Measurements from ENCODE around the gene CHCHD1. TPM values are rescaled to one million over a fixed set of nuclear protein-coding genes. Genes with fewer than 3 reads are reported as not detected.
A peak's percentile ranks its signal among the peaks of the same experiment; 100 is the strongest.

Gene CHCHD1
- total RNA-seq, 5 donors from 2014 or later (not counting 1 experiment from before 2014, with no cell fraction given): 6.3 to 17.5 (median 14.2) TPM

DNA sequence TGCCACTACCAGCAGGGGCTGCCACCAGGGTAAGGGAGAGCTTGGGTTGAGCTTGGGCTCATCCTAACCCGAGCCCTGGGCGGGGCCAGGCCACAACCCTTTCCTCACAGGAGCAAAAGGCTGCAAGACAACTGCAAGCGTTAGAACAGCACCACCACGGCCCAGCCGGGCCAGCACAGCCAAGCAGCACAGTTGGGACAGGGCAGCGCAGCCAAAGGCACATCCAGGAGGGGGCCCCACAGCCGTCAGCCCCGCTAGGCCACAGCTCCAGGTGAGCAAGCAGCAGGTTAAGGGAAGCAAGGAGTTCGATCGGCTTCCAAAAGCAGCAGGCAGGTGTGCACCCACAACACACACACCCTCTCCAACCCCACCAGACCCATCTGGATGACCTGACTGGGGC, 36.6 kb downstream of the CHCHD1 start:
- ChIA-PET CTCF (interaction anchor here in 1 of 2 donors (0.7 kb wide), 1 partner anchor 10 kb away, joined by 4 read pairs; no protein-coding TSS in a partner anchor), POLR2A (no interaction called here)
- DNase-seq (no peak), ATAC-seq (replicated peaks in 1 of 4) (no peak)
- Mint-ChIP-seq H3K27me3 (no peaks in the 10 kb centered on the region), H3K27ac (no peak overlapping the region), H3K4me3 (no peak overlapping the region), H3K36me3 (peaks cover 46% of the 10 kb centered on the region), H3K4me1 (peaks cover 0 to 5% (median 0%) of the 10 kb centered on the region in 3 donors), H3K9me3 (no peaks in the 10 kb centered on the region)
- Histone ChIP-seq H3K27ac (ENCODE audit: low read length) (no peak overlapping the region), H3K9me3 (no peaks in the 10 kb centered on the region), H3K36me3 (ENCODE audit: control insufficient read depth in 2 of 2, extremely low read depth in 1 of 2, insufficient read depth in 1 of 2, low read length in 1 of 2) (peaks cover 21 to 71% of the 10 kb centered on the region in 2 donors), H3K4me3 (ENCODE audit: control insufficient read depth in 1 of 2, extremely low read depth in 1 of 2, low read length in 1 of 2) (no peak overlapping the region), H3K4me1 (ENCODE audit: control insufficient read depth in 1 of 2, extremely low read depth in 1 of 2, insufficient read depth in 2 of 2, low read length in 2 of 2) (no peaks in the 10 kb centered on the region), H3K27me3 (replicated peaks in 1 of 2; ENCODE audit: control insufficient read depth in 2 of 2, extremely low read depth in 1 of 2, insufficient read depth in 2 of 2, low read length in 1 of 2) (no peaks in the 10 kb centered on the region)
- WGBS (ENCODE audit: insufficient coverage): 93% methylated on average over 8 of the region's 10 CpGs

DNA sequence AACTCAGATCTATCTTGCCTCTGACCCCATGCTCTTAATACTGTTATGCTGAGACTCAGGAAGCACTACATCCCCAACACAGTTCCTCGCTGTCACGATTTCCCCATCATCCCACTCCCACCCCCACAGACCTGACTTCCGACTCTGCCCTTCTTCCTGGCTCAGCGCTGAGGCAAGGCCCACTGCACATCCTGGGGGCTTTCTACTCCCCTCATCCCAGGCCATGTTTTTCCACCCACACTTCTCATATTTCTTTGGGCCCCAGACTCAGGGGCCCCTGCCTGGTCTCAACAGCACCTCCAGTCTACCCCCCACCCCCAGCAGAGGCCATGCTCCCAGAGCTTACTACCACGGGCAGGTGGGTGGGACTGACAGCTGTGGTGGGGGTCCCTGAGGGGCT, 37.2 kb downstream of the CHCHD1 start:
- Mint-ChIP-seq H3K9me3 (no peaks in the 10 kb centered on the region), H3K36me3 (peaks cover 42% of the 10 kb centered on the region), H3K27ac (peak overlapping the region in 1 of 2 donors; percentile 23), H3K4me3 (no peak overlapping the region), H3K27me3 (no peaks in the 10 kb centered on the region), H3K4me1 (no peaks in the 10 kb centered on the region)
- Histone ChIP-seq H3K4me1 (ENCODE audit: control insufficient read depth in 1 of 2, extremely low read depth in 1 of 2, insufficient read depth in 2 of 2, low read length in 2 of 2) (no peaks in the 10 kb centered on the region), H3K4me3 (ENCODE audit: control insufficient read depth in 1 of 2, extremely low read depth in 1 of 2, low read length in 1 of 2) (no peak overlapping the region), H3K9me3 (no peaks in the 10 kb centered on the region), H3K27me3 (replicated peaks in 1 of 2; ENCODE audit: control insufficient read depth in 2 of 2, extremely low read depth in 1 of 2, insufficient read depth in 2 of 2, low read length in 1 of 2) (no peaks in the 10 kb centered on the region), H3K27ac (ENCODE audit: low read length) (no peak overlapping the region), H3K36me3 (ENCODE audit: control insufficient read depth in 2 of 2, extremely low read depth in 1 of 2, insufficient read depth in 1 of 2, low read length in 1 of 2) (peaks cover 21 to 72% of the 10 kb centered on the region in 2 donors)
- ATAC-seq (replicated peaks in 1 of 4): no peak
- DNase-seq: no peak
- ChIA-PET CTCF (no interaction called here), POLR2A (no interaction called here)
- 85% methylated on average over 5 of the region's 5 CpGs for WGBS (ENCODE audit: insufficient coverage)

DNA sequence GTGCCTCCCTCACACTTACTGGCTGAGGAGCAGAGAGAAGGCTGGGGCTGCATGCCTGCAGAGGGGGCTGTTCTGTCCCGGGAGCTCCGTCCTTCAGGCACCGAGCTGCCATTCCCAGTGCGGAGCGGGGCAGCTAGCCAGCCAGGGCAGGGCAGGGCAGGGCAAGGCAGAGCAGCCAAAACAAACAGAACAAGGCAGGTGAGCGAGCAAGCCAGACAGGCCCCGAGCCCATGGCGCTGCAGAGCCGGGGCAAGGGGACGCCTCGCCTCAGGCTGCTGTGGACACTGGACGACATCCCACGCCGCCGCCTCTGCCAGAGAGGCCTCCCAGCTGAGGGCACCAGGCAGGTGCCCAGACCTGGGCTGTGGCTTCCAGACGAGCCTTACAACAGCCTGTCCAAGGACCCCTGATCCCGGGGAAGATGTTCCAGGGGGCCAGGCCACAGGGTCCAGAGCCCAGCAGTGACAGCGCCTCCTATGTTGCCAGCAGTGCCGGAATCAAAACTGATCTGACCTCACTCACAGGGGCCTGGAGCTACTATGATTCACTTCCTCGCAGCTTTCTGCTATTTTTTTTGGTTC, 37.8 kb downstream of the CHCHD1 start:
- H3K4me3 Mint-ChIP-seq: no peak overlapping the region
- ChIA-PET POLR2A (no interaction called here), CTCF (no interaction called here)
- peaks cover 38% of the 10 kb centered on the region for H3K36me3 Mint-ChIP-seq
- Histone ChIP-seq H3K27ac (ENCODE audit: low read length) (no peak overlapping the region), H3K27me3 (replicated peaks in 1 of 2; ENCODE audit: control insufficient read depth in 2 of 2, extremely low read depth in 1 of 2, insufficient read depth in 2 of 2, low read length in 1 of 2) (no peaks in the 10 kb centered on the region), H3K9me3 (no peaks in the 10 kb centered on the region), H3K4me3 (ENCODE audit: control insufficient read depth in 1 of 2, extremely low read depth in 1 of 2, low read length in 1 of 2) (no peak overlapping the region), H3K36me3 (ENCODE audit: control insufficient read depth in 2 of 2, extremely low read depth in 1 of 2, insufficient read depth in 1 of 2, low read length in 1 of 2) (peaks cover 25 to 74% of the 10 kb centered on the region in 2 donors), H3K4me1 (ENCODE audit: control insufficient read depth in 1 of 2, extremely low read depth in 1 of 2, insufficient read depth in 2 of 2, low read length in 2 of 2) (no peaks in the 10 kb centered on the region)
- WGBS (ENCODE audit: insufficient coverage): 98% methylated on average over 20 of the region's 20 CpGs
- ATAC-seq (replicated peaks in 1 of 4) (no peak), DNase-seq (no peak)
- H3K4me1 Mint-ChIP-seq: no peaks in the 10 kb centered on the region
- peak overlapping the region in 1 of 2 donors; percentile 70 for H3K27ac Mint-ChIP-seq
- H3K27me3 Mint-ChIP-seq: no peaks in the 10 kb centered on the region
- no peaks in the 10 kb centered on the region for H3K9me3 Mint-ChIP-seq

DNA sequence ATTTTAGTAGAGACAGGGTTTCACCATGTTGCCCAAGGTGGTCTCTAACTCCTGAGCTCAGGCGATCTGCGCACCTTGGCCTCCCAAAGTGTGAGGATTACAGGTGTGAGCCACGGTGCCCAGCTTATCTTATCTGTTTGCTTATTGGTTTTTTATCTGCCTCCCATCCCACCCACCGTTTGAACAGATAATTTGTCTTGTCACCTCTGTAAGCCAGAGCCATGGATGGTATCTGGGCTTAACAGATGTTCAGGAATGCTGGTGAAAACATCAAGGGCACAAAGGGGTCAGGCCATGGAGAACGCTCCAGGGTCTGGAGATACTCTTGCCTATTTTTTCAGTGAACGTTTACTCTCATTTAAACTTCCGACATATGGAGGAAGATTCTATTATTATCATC, 41.5 kb downstream of the CHCHD1 start:
- Histone ChIP-seq H3K4me1 (ENCODE audit: control insufficient read depth in 1 of 2, extremely low read depth in 1 of 2, insufficient read depth in 2 of 2, low read length in 2 of 2) (no peaks in the 10 kb centered on the region), H3K9me3 (no peaks in the 10 kb centered on the region), H3K4me3 (ENCODE audit: control insufficient read depth in 1 of 2, extremely low read depth in 1 of 2, low read length in 1 of 2) (no peak overlapping the region), H3K27ac (ENCODE audit: low read length) (no peak overlapping the region), H3K36me3 (ENCODE audit: control insufficient read depth in 2 of 2, extremely low read depth in 1 of 2, insufficient read depth in 1 of 2, low read length in 1 of 2) (peaks cover 36 to 67% of the 10 kb centered on the region in 2 donors), H3K27me3 (replicated peaks in 1 of 2; ENCODE audit: control insufficient read depth in 2 of 2, extremely low read depth in 1 of 2, insufficient read depth in 2 of 2, low read length in 1 of 2) (no peaks in the 10 kb centered on the region)
- DNase-seq: no peak
- Mint-ChIP-seq H3K4me3 (no peak overlapping the region), H3K27me3 (no peaks in the 10 kb centered on the region), H3K36me3 (peaks cover 19% of the 10 kb centered on the region), H3K4me1 (no peaks in the 10 kb centered on the region), H3K9me3 (no peaks in the 10 kb centered on the region), H3K27ac (no peak overlapping the region)
- WGBS (ENCODE audit: insufficient coverage): 100% methylated on average over 2 of the region's 7 CpGs
- ChIA-PET CTCF (no interaction called here), POLR2A (no interaction called here)
- ATAC-seq (replicated peaks in 1 of 4): no peak

DNA sequence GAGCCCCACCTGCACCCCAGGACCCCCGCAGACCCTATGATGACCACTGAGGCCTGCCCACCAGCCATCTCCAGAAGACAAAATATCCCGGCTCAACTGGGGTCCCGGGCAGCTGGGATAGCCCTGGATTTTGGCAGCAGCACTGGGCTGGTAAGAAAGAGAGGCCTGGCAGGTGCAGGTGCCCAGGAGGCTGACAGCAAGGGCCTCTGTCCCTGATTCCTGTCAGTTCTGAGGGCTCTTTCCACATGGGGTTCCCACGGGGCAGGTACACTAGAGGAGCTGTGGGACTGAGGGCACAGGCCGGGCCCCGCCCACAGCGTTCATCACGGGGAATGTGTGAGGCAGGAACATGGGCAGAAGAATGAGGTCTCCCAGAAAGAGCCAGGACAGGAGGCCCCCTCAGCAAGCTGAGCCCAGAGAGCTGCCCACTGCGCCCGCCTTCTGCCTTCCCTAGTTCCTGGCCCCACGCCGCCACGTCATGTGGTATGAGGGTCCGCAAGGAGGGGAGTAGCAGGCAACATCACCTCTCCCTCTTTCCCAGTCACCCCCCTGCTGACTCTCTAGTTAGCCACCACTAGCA, 42.4 kb downstream of the CHCHD1 start:
- Histone ChIP-seq H3K9me3 (no peaks in the 10 kb centered on the region), H3K36me3 (ENCODE audit: control insufficient read depth in 2 of 2, extremely low read depth in 1 of 2, insufficient read depth in 1 of 2, low read length in 1 of 2) (peaks cover 36 to 68% of the 10 kb centered on the region in 2 donors), H3K4me1 (ENCODE audit: control insufficient read depth in 1 of 2, extremely low read depth in 1 of 2, insufficient read depth in 2 of 2, low read length in 2 of 2) (no peaks in the 10 kb centered on the region), H3K4me3 (ENCODE audit: control insufficient read depth in 1 of 2, extremely low read depth in 1 of 2, low read length in 1 of 2) (no peak overlapping the region), H3K27ac (ENCODE audit: low read length) (no peak overlapping the region), H3K27me3 (replicated peaks in 1 of 2; ENCODE audit: control insufficient read depth in 2 of 2, extremely low read depth in 1 of 2, insufficient read depth in 2 of 2, low read length in 1 of 2) (no peaks in the 10 kb centered on the region)
- WGBS (ENCODE audit: insufficient coverage): 96% methylated on average over 12 of the region's 14 CpGs
- no peaks in the 10 kb centered on the region for H3K4me1 Mint-ChIP-seq
- POLR2A ChIA-PET: no interaction called here
- CTCF ChIA-PET: no interaction called here
- DNase-seq (no peak), ATAC-seq (replicated peaks in 1 of 4) (no peak)
- no peaks in the 10 kb centered on the region for H3K9me3 Mint-ChIP-seq
- peaks cover 19% of the 10 kb centered on the region for H3K36me3 Mint-ChIP-seq
- no peak overlapping the region for H3K27ac Mint-ChIP-seq
- H3K4me3 Mint-ChIP-seq: no peak overlapping the region
- H3K27me3 Mint-ChIP-seq: no peaks in the 10 kb centered on the region

DNA sequence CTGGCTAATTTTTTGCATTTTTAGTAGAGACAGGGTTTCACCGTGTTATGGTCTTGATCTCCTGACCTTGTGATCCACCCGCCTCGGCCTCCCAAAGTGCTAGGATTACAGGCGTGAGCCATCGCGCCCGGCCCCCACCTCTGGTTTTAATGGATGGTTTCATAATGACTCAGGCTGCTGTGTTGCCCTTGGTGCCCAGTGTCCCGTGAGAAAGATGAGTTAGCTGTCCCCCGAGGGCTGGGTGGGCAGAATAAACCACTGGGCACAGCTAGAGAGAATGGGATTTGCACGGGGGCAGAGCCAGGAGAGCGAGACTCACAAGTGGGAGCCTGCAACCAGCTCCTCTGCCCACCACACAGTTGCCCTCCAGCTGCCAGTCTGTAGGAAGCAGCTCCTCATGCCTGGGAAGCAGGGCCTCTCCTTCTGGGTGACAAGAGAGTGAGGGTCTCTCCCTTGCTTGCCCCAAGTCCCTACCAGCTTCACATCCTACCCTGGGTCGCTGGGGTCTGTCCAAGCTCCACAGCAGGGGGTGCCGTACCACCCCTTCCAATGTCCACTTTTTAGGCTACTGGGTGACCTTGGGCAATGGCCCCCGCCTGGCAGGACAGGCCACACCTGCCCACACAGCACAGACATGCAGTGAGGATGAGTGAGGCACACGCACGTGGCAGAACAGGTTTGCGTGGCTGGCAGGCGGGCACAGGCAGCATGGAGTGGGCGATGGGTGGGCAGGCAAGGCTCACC, 45.7 kb downstream of the CHCHD1 start:
- ATAC-seq (replicated peaks in 1 of 4): no peak

More for the DNA sequence above, 45.7 kb downstream of the CHCHD1 start:
- Mint-ChIP-seq H3K9me3 (no peaks in the 10 kb centered on the region), H3K27ac (no peak overlapping the region), H3K27me3 (no peaks in the 10 kb centered on the region), H3K4me1 (no peaks in the 10 kb centered on the region), H3K4me3 (no peak overlapping the region), H3K36me3 (peaks cover 14% of the 10 kb centered on the region)
- CTCF ChIA-PET: no interaction called here
- Histone ChIP-seq H3K36me3 (ENCODE audit: control insufficient read depth in 2 of 2, extremely low read depth in 1 of 2, insufficient read depth in 1 of 2, low read length in 1 of 2) (peaks cover 32 to 55% of the 10 kb centered on the region in 2 donors), H3K4me3 (ENCODE audit: control insufficient read depth in 1 of 2, extremely low read depth in 1 of 2, low read length in 1 of 2) (no peak overlapping the region), H3K4me1 (ENCODE audit: control insufficient read depth in 1 of 2, extremely low read depth in 1 of 2, insufficient read depth in 2 of 2, low read length in 2 of 2) (no peaks in the 10 kb centered on the region), H3K9me3 (no peaks in the 10 kb centered on the region), H3K27me3 (replicated peaks in 1 of 2; ENCODE audit: control insufficient read depth in 2 of 2, extremely low read depth in 1 of 2, insufficient read depth in 2 of 2, low read length in 1 of 2) (no peaks in the 10 kb centered on the region), H3K27ac (ENCODE audit: low read length) (no peak overlapping the region)
- no peak for DNase-seq
- WGBS (ENCODE audit: insufficient coverage): 94% methylated on average over 12 of the region's 19 CpGs
- POLR2A ChIA-PET: no interaction called here
